ENCODE data around the gene CCDC200. TPM values are rescaled to one million over a fixed set of nuclear protein-coding genes. Genes with fewer than 3 reads are reported as not detected.

CCDC200 gene
- total RNA-seq, 4 donors from 2014 or later, result not detected

- Histone ChIP-seq H3K4me1 (no peaks in the 10 kb centered on the region), H3K9me3 (no peaks in the 10 kb centered on the region), H3K36me3 (peaks cover 0 to 21% (median 13%) of the 10 kb centered on the region in 4 donors), H3K27ac (replicated peaks in 1 of 4) (no peak overlapping the region), H3K27me3 (no peaks in the 10 kb centered on the region), H3K4me3 (no peak overlapping the region)
- DNase-seq (ENCODE audit: extremely low spot score), result no peak
- 93% methylated on average over 7 of the region's 7 CpGs for WGBS
- intact Hi-C loops (cut with DNase I), result no loop called here
- no peak for TF ChIP-seq EP300 (IDR thresholded peaks at IDR 0.05)
- no peak for TF ChIP-seq POLR2A (IDR thresholded peaks at IDR 0.05; ENCODE audit: low read depth)
- TF ChIP-seq POLR2AphosphoS5 (IDR thresholded peaks at IDR 0.05), result no peak
- no peak for TF ChIP-seq CTCF (IDR thresholded peaks at IDR 0.05)
These were observed 2.0 kb downstream of the CCDC200 start for GRCh38 chr17:43226393-43226792.

- H3K9me3 ChIP-seq, result no peaks in the 10 kb centered on the region
- intact Hi-C loops (cut with DNase I), result loop anchor here (5.0 kb wide), 1 partner anchor 108 kb away; no protein-coding TSS in a partner anchor
- DNase-seq (ENCODE audit: extremely low spot score), result peak; percentile 50
- TF ChIP-seq EP300 (IDR thresholded peaks at IDR 0.05) (no peak), CTCF (IDR thresholded peaks at IDR 0.05) (no peak), POLR2AphosphoS5 (IDR thresholded peaks at IDR 0.05) (no peak), POLR2A (IDR thresholded peaks at IDR 0.05; ENCODE audit: low read depth) (no peak)
- H3K27ac ChIP-seq (replicated peaks in 1 of 4), result no peak overlapping the region
- H3K4me3 ChIP-seq, result no peak overlapping the region
- H3K27me3 ChIP-seq, result no peaks in the 10 kb centered on the region
- peaks cover 0 to 26% (median 13%) of the 10 kb centered on the region in 4 donors for H3K36me3 ChIP-seq
- WGBS, result 94% methylated on average over 7 of the region's 7 CpGs
- H3K4me1 ChIP-seq, result peaks cover 0 to 8% (median 2%) of the 10 kb centered on the region in 4 donors
These were observed 4.2 kb downstream of the CCDC200 start for GRCh38 chr17:43224146-43224705.

- no peaks in the 10 kb centered on the region for H3K27me3 ChIP-seq
- intact Hi-C loops (cut with DNase I), result loop anchor here (5.0 kb wide), 1 partner anchor 112 kb away; no protein-coding TSS in a partner anchor
- no peak overlapping the region for H3K4me3 ChIP-seq
- WGBS, result 90% methylated on average over 9 of the region's 9 CpGs
- peaks cover 0 to 8% (median 2%) of the 10 kb centered on the region in 4 donors for H3K4me1 ChIP-seq
- H3K36me3 ChIP-seq, result peaks cover 0 to 47% (median 33%) of the 10 kb centered on the region in 4 donors
- DNase-seq (ENCODE audit: extremely low spot score), result no peak
- no peak overlapping the region for H3K27ac ChIP-seq (replicated peaks in 1 of 4)
- H3K9me3 ChIP-seq, result no peaks in the 10 kb centered on the region
- TF ChIP-seq EP300 (IDR thresholded peaks at IDR 0.05) (no peak), CTCF (IDR thresholded peaks at IDR 0.05) (no peak), POLR2A (IDR thresholded peaks at IDR 0.05; ENCODE audit: low read depth) (no peak), POLR2AphosphoS5 (IDR thresholded peaks at IDR 0.05) (no peak)
These were observed 7.8 kb downstream of the CCDC200 start for GRCh38 chr17:43220511-43221125.

- no peak for DNase-seq (ENCODE audit: extremely low spot score)
- TF ChIP-seq POLR2A (IDR thresholded peaks at IDR 0.05; ENCODE audit: low read depth), result no peak
- no peak for TF ChIP-seq POLR2AphosphoS5 (IDR thresholded peaks at IDR 0.05)
- no peak overlapping the region for H3K4me3 ChIP-seq
- no peaks in the 10 kb centered on the region for H3K27me3 ChIP-seq
- peaks cover 0 to 8% (median 2%) of the 10 kb centered on the region in 4 donors for H3K4me1 ChIP-seq
- WGBS, result 65% methylated on average over 8 of the region's 8 CpGs
- no peak overlapping the region for H3K27ac ChIP-seq (replicated peaks in 1 of 4)
- no peaks in the 10 kb centered on the region for H3K9me3 ChIP-seq
- H3K36me3 ChIP-seq, result peaks cover 0 to 50% (median 38%) of the 10 kb centered on the region in 4 donors
- intact Hi-C loops (cut with DNase I), result loop anchor here (5.0 kb wide), 1 partner anchor 112 kb away; no protein-coding TSS in a partner anchor
These were observed 8.6 kb downstream of the CCDC200 start for GRCh38 chr17:43219746-43220380.

- H3K27ac ChIP-seq (replicated peaks in 1 of 4), result no peak overlapping the region
- H3K4me3 ChIP-seq, result no peak overlapping the region
- peaks cover 0 to 8% (median 2%) of the 10 kb centered on the region in 4 donors for H3K4me1 ChIP-seq
- H3K36me3 ChIP-seq, result peaks cover 0 to 47% (median 31%) of the 10 kb centered on the region in 4 donors
- TF ChIP-seq CTCF (IDR thresholded peaks at IDR 0.05) (no peak), POLR2AphosphoS5 (IDR thresholded peaks at IDR 0.05) (no peak), POLR2A (IDR thresholded peaks at IDR 0.05; ENCODE audit: low read depth) (no peak), EP300 (IDR thresholded peaks at IDR 0.05) (no peak)
- WGBS, result 100% methylated on average over 2 of the region's 2 CpGs
- no peaks in the 10 kb centered on the region for H3K27me3 ChIP-seq
- no peak for DNase-seq (ENCODE audit: extremely low spot score)
- intact Hi-C loops (cut with DNase I), result no loop called here
- H3K9me3 ChIP-seq, result no peaks in the 10 kb centered on the region
These were observed 9.4 kb downstream of the CCDC200 start for GRCh38 chr17:43219001-43219400.
